ENCODE data around the gene FADS6. TPM values are rescaled to one million over a fixed set of nuclear protein-coding genes. Genes with fewer than 3 reads are reported as not detected.

The FADS6 gene
- polyA plus RNA-seq, 1 of the 3 experiments (the other 2 are of a cell fraction): not detected

DNA sequence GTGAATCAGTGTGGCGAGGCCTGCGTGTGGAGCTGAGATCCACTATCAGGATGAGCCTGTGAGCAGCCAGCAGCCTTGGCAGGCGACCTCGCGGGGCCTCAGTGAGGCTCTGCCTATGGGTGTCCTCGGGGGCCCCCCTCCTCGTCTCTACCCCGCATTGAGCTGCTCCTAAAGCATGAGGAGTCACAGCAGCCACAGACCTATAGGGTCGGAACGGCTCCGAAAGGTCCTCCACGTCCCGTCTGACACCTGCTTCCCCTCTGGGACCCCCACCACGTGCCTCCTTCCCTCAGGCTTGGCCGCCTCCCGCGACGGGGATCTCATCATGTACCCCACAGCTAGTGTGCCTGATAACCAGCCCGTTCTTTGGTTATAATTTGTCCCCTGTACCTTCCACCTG lies 62.6 kb downstream of the FADS6 start (continued):
- TF ChIP-seq, protein P1, sequence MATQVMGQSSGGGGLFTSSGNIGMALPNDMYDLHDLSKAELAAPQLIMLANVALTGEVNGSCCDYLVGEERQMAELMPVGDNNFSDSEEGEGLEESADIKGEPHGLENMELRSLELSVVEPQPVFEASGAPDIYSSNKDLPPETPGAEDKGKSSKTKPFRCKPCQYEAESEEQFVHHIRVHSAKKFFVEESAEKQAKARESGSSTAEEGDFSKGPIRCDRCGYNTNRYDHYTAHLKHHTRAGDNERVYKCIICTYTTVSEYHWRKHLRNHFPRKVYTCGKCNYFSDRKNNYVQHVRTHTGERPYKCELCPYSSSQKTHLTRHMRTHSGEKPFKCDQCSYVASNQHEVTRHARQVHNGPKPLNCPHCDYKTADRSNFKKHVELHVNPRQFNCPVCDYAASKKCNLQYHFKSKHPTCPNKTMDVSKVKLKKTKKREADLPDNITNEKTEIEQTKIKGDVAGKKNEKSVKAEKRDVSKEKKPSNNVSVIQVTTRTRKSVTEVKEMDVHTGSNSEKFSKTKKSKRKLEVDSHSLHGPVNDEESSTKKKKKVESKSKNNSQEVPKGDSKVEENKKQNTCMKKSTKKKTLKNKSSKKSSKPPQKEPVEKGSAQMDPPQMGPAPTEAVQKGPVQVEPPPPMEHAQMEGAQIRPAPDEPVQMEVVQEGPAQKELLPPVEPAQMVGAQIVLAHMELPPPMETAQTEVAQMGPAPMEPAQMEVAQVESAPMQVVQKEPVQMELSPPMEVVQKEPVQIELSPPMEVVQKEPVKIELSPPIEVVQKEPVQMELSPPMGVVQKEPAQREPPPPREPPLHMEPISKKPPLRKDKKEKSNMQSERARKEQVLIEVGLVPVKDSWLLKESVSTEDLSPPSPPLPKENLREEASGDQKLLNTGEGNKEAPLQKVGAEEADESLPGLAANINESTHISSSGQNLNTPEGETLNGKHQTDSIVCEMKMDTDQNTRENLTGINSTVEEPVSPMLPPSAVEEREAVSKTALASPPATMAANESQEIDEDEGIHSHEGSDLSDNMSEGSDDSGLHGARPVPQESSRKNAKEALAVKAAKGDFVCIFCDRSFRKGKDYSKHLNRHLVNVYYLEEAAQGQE (IDR thresholded peaks at IDR 0.05; ENCODE audit: low read depth, low read length): no peak
- TF ChIP-seq GABPA (IDR thresholded peaks at IDR 0.05; ENCODE audit: low read depth) (no peak), TEAD4 (IDR thresholded peaks at IDR 0.05; ENCODE audit: borderline replicate concordance, insufficient read depth) (no peak), ELF1 (IDR thresholded peaks at IDR 0.05) (no peak), NRF1 (IDR thresholded peaks at IDR 0.05; ENCODE audit: low read depth, low read length) (no peak), YY1 (IDR thresholded peaks at IDR 0.05; ENCODE audit: low read depth) (no peak), FOXJ3 (CRISPR knock-in tag; IDR thresholded peaks at IDR 0.05) (no peak), FOSL2 (IDR thresholded peaks at IDR 0.05; ENCODE audit: borderline replicate concordance, low read depth) (no peak), POLR2AphosphoS5 (IDR thresholded peaks at IDR 0.05; ENCODE audit: low read depth, low read length) (no peak), MEF2A (IDR thresholded peaks at IDR 0.05; ENCODE audit: borderline replicate concordance, low read depth) (no peak), CHD2 (IDR thresholded peaks at IDR 0.05; ENCODE audit: low read length, partially characterized antibody) (no peak)
- TF ChIP-seq, protein P2, sequence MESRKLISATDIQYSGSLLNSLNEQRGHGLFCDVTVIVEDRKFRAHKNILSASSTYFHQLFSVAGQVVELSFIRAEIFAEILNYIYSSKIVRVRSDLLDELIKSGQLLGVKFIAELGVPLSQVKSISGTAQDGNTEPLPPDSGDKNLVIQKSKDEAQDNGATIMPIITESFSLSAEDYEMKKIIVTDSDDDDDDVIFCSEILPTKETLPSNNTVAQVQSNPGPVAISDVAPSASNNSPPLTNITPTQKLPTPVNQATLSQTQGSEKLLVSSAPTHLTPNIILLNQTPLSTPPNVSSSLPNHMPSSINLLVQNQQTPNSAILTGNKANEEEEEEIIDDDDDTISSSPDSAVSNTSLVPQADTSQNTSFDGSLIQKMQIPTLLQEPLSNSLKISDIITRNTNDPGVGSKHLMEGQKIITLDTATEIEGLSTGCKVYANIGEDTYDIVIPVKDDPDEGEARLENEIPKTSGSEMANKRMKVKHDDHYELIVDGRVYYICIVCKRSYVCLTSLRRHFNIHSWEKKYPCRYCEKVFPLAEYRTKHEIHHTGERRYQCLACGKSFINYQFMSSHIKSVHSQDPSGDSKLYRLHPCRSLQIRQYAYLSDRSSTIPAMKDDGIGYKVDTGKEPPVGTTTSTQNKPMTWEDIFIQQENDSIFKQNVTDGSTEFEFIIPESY (IDR thresholded peaks at IDR 0.05; ENCODE audit: borderline replicate concordance, low read depth): no peak
- TF ChIP-seq, protein P3, sequence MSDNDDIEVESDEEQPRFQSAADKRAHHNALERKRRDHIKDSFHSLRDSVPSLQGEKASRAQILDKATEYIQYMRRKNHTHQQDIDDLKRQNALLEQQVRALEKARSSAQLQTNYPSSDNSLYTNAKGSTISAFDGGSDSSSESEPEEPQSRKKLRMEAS (IDR thresholded peaks at IDR 0.05; ENCODE audit: low read depth): no peak
- TF ChIP-seq, protein P4, sequence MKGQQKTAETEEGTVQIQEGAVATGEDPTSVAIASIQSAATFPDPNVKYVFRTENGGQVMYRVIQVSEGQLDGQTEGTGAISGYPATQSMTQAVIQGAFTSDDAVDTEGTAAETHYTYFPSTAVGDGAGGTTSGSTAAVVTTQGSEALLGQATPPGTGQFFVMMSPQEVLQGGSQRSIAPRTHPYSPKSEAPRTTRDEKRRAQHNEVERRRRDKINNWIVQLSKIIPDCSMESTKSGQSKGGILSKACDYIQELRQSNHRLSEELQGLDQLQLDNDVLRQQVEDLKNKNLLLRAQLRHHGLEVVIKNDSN (IDR thresholded peaks at IDR 0.05; ENCODE audit: borderline replicate concordance, low read depth): no peak

DNA sequence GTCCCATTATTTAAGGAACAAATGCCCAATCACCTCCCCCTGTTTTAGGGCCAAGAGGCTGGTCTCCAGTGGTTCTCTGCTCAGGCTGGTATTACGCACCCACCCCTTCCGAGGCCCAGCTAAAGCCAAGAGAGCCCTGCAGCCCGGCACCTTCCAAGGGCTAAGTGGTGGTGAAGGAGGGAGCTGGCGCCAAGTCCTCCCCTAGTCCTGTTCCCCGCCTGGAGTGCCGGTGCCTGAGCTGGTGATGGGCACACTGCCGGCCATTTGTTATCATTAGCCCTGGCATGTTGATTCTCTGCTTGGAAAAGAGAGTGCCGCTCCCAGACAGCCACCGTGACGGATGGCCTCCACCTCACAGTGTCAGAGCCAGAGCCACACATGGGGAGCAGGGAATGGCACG lies 65.6 kb downstream of the FADS6 start:
- Histone ChIP-seq H2AFZ (ENCODE audit: low read depth) (no peak overlapping the region), H3K9me3 (no peaks in the 10 kb centered on the region), H3K9ac (no peak overlapping the region), H3K27me3 (ENCODE audit: insufficient read depth) (no peaks in the 10 kb centered on the region), H3K4me3 (ENCODE audit: low read depth in 2 of 2, low read length in 1 of 2) (no peak overlapping the region), H3K36me3 (replicated peaks in 1 of 2; ENCODE audit: control insufficient read depth in 1 of 2, insufficient read depth in 2 of 2, low read length in 1 of 2) (peaks cover 0 to 40% of the 10 kb centered on the region in 2 experiments), H3F3A (replicated peaks; ENCODE audit: insufficient read depth) (no peaks in the 10 kb centered on the region), H3K79me2 (ENCODE audit: insufficient read depth) (no peaks in the 10 kb centered on the region), H3K27ac (ENCODE audit: low read depth in 2 of 2, low read length in 1 of 2) (no peak overlapping the region), H3K4me2 (no peak overlapping the region), H3K4me1 (ENCODE audit: control insufficient read depth in 1 of 2, insufficient read depth in 2 of 2, low read depth in 1 of 2, low read length in 1 of 2) (peaks cover under 1 to 6% of the 10 kb centered on the region in 2 experiments; a peak in 3 of 4 replicates), H4K20me1 (ENCODE audit: insufficient read depth) (no peaks in the 10 kb centered on the region), H3K9me2 (no peaks in the 10 kb centered on the region)
- ChIA-PET CTCF (interaction anchor here (1.1 to 98.1 kb wide), 4 partner anchors 13 to 36 kb away, joined by 3 to 3869 read pairs (median 18); partner anchors contain the start of genes FDXR and GRIN2C), POLR2A (no interaction called here)
- 95% methylated on average over 11 of the region's 11 CpGs for WGBS (ENCODE audit: low lambda C conversion rate)
- no peak for DNase-seq
- TF ChIP-seq JUND (IDR thresholded peaks at IDR 0.05): no peak
- TF ChIP-seq, protein P5, sequence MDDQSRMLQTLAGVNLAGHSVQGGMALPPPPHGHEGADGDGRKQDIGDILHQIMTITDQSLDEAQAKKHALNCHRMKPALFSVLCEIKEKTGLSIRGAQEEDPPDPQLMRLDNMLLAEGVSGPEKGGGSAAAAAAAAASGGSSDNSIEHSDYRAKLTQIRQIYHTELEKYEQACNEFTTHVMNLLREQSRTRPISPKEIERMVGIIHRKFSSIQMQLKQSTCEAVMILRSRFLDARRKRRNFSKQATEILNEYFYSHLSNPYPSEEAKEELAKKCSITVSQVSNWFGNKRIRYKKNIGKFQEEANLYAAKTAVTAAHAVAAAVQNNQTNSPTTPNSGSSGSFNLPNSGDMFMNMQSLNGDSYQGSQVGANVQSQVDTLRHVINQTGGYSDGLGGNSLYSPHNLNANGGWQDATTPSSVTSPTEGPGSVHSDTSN (IDR thresholded peaks at IDR 0.05): no peak
- TF ChIP-seq, protein P1 (IDR thresholded peaks at IDR 0.05; ENCODE audit: low read depth, low read length): no peak
- no peak for TF ChIP-seq NRF1 (IDR thresholded peaks at IDR 0.05; ENCODE audit: low read depth, low read length)
- TF ChIP-seq, protein P6, sequence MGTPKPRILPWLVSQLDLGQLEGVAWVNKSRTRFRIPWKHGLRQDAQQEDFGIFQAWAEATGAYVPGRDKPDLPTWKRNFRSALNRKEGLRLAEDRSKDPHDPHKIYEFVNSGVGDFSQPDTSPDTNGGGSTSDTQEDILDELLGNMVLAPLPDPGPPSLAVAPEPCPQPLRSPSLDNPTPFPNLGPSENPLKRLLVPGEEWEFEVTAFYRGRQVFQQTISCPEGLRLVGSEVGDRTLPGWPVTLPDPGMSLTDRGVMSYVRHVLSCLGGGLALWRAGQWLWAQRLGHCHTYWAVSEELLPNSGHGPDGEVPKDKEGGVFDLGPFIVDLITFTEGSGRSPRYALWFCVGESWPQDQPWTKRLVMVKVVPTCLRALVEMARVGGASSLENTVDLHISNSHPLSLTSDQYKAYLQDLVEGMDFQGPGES (IDR thresholded peaks at IDR 0.05; ENCODE audit: low read depth, low read length): no peak
- TF ChIP-seq TEAD4 (IDR thresholded peaks at IDR 0.05; ENCODE audit: borderline replicate concordance, insufficient read depth): no peak
- TF ChIP-seq EP300 (IDR thresholded peaks at IDR 0.05; ENCODE audit: borderline replicate concordance in 1 of 2, low read depth in 1 of 2, low read length in 1 of 2): no peak
- no peak for TF ChIP-seq RCOR1 (IDR thresholded peaks at IDR 0.05; ENCODE audit: low read length)
